UCSD-AML1 (cell line): ENCODE measurements around the gene LZTS2.
A peak's percentile ranks its signal among the peaks of the same experiment; 100 is the strongest.

ENCODE experiments used
- DNase-seq: peaks from one replicate; lab custom pipeline; 2025; ENCODE audit not compliant: unreplicated experiment; lab: John Stamatoyannopoulos, UW

LZTS2 gene

DNA sequence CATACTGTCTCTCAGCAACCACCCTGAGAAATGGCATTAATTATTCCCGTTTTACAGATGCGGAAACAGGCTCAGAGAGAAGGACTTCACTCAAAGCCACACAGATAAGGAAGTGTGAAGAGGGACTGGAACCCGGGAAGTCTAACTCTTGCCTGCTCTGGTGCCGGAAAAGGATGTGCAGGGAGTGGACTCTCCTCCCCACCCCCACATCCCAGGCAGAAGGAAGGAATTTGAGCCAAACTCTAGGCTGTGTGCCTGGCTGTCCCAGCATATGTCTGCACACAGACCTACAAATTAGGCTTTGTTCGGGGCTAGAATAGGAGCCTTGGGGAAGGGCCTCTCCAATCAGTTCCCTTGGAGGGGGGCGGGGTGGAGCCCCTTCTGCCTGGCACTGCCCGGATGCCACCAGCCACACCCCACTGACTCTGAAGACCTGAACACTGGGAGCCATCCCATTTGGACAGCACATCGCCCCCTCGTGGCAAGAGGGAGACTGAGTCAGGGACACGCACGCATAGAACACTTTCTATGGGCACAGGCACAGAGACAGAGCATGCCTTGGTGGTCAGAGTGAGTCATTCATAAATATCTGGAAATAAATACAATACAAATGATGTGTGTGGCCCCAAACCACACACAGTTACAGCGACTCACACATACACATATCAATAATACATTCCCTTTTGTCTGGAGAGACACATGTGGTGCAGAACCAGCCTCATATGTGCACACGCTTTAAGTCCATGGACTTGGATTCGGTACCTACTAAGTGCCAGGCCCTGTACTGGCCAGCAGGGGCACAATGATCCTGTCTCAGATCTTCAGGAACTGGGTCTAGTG lies 13.1 kb downstream of the LZTS2 start:
- peak; percentile 87 for DNase-seq

DNA sequence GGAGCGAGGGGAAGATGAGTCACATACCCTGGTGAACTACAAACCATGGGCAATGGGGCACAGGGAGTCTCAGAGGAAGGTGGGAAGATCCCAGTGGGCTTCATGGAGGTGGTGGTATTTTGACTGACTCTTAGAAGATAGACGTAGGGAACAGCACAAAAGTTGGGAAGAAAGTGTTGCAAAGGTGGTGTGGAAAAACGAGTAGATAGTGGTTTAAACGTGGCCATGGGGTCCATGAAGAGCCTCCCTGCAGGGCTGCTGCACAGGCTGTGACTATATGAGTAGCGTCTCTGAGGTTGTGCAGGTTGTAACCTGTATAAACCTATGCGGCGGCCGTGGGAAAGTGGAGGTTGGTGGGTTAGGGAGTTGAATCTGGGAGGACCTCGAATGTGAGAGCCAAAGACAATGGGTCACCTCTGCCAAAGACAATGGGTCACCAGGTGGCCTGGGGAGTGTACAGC lies 13.8 kb downstream of the LZTS2 start:
- no peak for DNase-seq

DNA sequence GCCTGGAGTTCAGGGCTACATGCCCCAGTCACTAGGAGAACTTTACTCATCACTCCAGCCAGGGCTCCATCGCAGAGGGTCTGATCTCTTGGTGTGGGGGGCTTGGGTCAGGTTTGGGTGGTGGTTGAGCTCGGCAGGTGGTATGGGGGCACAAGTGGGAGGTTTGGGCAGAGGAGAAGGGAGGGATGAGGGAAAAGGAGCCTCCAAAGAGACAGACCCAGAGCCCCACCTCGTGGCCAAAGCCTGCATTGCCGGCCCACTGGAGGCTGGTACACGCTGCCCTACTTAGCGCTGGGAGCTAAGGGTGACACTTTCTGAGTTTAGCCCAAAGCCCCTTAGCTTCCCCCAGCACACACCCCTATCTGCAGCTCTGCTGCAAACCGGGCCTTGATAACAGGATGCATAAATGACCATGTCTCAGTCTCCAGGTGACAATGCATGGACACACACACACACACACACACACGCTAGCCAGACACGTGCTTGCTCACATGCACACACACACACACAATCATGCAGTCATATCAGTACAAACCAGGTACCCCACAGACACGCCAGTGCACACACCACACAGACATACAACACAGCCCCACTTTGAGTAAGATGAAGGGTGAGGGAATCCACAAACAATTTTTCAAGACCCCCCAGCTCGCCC lies 14.7 kb downstream of the LZTS2 start:
- DNase-seq, result peak; percentile 83

DNA sequence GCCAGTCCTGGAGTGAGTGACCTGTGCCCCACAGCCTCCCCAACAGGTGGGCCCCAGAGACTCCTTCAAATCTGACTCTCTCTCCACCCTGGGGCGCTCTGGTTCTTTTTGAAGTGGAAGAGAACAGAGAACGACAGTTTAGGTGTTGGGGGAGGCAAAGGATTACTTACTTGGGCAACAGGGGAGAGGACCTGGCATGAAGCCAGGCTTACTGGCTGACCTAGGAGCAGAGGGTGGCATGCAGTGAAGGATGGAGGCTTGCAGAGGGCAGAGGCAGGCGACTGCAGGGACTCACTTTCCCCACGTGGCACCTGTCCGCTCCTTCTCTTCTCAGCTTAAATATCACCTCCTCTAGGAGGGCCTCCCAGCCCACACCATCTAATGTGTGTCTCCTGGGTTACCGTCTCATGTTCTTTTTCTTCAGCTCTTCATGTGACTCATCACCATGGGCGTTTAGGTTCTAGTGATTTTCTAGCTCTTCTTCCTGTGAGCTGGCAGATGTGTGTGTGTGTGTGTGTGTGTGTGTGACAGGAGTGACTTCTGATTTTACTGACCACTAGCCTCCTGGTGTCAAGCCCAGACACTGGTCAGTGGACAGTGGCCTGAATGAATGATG lies 15.5 kb downstream of the LZTS2 start:
- DNase-seq, result no peak

DNA sequence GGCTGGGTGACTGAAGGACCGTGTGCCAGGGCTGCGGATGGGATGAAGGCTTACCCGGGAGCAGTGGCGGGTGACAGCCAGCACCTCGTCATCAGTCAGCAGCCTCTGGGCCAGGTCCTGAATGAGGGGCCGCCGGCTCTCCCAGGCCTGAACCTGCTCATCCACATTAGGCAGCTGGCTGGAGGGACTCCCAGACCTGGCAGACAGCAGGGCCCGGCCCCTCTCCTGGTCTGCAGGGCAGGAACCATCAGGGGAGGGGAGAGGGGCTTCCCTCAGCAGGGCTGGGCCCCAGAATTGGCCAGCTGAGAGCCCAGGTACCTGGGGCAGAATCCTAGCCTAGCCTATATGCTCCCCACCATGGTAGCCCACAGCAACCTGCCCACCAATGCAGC lies 16.0 kb downstream of the LZTS2 start:
- no peak for DNase-seq

DNA sequence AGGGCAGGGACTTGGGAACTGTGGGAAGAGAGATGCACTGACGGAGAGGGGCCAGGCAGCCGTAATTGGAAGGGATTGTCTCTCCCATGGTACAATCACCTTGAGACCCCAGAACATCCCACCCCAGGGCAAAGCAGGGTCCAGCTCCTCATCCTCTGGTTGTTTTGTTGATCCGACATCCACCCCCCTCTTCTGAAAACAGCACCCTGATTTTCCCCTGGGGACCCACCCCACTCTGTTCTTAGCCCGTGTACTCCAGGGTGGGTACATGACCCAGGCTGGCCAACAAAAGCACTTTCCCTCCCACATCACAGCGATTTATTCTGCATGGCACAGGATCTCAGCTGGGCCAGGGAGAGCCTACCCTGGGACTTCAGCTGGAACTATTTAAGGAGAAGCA lies 17.2 kb downstream of the LZTS2 start:
- DNase-seq, result no peak

DNA sequence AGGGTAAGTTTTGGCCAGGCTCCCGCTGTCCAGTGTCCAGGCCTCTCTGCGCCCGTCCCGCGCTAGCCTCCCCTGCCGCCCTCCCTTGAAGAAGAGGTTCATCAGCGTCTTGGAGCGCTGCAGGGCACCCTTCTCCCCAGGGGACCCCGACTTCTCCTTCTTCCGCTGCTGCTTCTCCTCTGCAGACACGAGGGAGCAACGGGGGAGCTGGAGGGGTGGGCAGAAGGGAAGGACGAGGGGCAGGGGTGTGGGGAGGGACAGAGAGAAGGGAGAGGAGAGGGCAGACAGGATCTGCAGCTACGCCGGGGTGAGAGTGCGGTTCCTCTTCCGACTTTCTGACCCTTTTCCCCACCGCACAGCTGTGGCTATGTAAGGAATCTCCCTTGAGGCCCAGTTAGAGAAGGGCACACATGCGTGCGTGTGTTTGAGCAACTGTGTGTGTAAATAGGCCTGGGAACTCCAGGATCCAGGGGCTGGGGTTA lies 18.6 kb downstream of the LZTS2 start:
- peak; percentile 27 for DNase-seq

DNA sequence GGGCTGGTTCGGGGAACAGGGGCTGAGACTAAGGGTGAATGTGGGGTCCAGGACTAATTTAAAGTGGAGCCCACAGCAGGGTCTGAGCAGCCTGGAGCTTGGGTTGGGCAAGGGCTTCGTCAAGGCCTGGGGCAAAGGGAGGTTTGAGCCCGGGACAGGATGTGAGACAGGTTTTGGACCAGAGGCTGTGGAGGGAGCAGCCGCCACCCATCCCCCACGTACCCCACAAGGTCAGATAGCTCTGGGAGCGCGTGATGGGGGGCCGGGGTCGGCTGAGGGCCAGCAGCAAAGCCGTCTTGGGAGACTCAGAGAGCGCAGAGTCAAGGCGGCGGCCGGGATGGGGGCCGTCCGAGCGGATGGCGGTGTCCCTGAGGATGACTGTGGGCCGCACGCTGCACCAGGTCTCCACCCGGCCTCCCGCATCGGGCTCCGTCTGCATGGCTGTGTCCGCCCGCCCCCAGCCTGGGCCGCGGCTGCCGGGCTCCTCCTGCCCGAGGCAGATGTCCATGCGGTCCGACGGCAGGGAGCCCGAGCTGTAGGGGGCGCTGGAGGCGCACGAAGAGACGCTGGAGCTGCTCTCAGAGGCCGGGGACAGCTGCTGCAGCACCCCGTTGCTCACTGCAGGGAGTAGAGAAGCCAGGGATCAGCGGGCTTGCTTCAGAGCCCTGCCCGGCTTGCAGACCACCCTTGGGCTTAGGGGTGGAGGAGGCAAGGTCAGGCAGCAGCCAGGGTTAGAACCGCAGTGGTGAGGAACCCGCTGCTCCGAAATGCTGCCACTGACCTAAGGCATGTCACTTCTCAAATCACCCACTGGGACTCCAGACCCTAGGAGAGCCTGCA lies 19.2 kb downstream of the LZTS2 start:
- peak; percentile 90 for DNase-seq

DNA sequence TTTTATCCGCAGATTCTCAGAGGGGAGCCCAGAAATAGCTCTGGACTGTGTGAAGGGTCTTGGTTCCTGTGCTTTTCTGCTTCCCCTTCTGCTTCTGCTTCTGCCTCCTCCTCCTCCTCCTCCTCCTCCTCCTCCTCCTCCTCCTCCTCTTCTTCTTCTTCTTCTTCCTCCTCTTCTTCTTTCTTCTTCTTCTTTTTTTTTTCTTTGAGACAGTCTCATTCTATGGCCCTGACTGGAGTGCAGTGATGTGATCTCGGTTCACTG lies 19.8 kb downstream of the LZTS2 start:
- no peak for DNase-seq

DNA sequence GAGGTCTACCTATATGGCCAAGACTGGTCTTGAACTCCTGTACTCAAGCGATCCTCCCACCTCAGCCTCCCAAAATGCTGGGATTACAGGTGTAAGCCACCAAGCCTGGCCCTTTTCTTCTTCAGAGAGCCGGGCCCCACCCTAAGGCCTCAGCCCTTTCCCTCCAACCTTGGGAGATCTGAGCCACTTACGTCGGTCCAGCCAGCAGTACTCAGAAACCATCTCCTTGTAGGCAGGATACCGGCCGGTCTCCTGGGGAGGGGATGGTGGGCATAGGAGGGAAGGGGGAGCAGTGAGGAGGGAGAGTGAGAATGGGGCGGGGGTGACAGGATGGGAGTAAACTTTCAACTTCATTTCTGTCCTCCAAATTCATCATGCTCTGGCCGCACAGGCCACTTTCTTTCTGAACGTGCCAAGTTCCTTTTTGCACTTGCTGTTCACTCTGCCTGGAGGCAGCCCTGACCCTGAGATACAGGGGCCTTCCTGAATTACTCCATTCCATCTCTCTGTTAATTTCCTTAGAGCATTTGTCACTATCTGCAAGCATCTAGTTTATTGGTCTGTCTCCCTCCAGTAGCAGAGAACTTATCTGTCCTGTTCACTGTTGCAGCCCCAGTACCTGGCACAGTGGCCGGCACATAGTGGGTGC lies 20.9 kb downstream of the LZTS2 start:
- DNase-seq, result no peak

DNA sequence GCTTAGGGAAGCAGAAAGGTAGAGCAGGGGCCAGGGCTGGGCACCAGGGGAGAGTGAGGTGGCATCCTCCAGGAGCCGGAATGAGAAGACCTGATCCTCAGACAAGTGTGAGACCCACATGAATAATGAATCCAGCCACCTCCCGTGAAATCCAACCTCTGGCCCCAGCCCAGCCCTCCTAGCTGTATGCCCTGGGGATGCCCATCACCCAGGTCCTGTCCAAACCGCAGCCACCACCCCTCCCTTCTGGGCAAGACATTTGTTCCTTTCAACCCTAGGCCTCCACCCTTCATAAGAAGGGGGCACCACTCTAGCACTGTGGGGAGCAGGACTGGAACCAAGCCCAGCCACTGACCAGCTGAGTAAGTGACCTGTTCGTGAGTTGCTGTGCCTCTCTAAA lies 21.6 kb downstream of the LZTS2 start:
- DNase-seq, result no peak

DNA sequence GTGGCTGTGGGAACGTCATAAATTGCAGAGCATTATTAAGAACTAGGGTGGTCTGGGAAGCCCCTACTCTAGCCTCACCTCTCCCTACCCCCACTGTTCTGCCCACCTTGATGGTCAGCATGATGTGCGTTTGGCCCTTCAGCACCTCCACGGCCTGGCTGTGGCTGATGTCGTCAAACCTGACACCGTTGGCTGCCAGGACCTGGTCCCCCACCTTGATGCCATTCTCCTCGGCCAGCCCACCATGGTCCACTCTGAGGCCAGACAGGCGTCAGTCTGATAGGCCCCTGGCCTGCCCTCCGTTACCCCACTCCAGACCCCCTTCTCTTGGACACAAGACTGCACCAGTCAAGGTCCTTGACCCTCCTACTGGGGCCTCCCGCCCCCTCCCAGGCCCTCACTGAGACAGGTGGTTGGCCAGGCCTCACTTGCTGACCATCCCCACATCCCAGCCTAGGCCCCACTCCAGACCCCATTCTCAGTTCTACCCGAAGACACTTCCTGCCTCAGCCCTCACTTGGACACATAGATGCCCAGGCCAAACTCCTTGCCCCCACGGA lies 22.2 kb downstream of the LZTS2 start:
- DNase-seq, result no peak

DNA sequence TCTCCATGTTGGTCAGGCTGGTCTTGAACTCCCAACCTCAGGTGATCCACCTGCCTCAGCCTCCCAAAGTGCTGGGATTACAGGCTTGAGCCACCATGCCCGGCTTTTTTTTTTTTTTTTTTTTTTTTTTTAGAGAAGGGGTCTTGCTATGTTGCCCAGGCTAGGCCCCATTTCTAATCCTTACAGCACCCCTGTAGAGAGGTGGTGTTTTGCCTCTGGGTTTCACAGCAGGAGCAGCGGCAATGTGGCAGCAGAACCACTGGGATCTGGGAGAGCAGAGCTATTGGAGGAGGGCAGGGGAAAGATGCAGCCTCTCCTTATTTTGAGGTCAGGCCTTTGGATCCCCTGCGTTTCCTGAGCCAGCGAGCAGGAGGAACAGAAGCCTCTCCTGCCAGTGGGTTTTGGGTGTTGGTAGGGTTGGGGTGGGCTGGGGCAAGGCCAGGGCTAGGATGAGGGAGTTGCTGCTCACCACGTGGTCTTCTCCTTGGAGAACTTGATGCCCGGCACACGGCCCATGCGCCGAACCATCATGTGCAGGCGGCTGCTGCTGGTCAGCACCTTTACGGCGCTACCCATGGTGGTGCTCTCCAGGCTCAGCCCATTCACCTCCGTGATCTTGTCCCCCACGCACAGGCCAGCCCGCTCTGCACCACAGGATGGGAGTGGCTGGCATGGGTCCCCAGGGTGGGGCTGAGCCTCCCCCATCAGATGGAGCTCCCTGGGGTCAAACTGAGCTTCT lies 23.5 kb downstream of the LZTS2 start:
- DNase-seq, result no peak

DNA sequence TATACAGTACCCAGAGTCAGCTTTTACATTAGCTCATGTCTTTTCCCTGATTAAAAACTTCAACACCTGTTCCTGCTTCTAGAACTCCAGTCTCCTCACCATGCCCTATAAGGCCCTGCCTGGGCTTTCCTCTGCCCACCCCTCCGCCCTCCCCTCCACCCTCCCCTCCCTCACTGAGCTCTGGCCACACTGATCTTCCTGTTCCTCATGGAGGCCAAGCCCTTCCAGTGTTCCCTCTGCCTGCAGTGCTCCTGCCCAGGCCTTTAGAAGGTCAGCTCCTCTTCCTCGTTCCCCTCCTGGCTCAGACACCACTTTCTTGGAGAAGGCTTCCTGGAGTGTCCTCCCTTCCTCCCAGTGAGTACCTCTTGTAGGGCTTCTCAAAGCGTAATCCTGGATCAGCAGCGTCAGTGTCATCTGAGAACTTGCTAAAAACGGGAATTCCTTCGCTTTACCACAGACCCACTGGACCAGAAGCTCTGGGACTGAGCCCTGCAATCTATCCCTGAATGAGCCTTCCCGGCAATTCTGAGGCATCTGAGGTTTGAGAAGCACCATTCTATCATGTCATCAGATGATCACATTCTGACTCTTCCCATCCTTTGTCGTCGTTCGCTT lies 27.6 kb downstream of the LZTS2 start:
- DNase-seq, result peak; percentile 33

DNA sequence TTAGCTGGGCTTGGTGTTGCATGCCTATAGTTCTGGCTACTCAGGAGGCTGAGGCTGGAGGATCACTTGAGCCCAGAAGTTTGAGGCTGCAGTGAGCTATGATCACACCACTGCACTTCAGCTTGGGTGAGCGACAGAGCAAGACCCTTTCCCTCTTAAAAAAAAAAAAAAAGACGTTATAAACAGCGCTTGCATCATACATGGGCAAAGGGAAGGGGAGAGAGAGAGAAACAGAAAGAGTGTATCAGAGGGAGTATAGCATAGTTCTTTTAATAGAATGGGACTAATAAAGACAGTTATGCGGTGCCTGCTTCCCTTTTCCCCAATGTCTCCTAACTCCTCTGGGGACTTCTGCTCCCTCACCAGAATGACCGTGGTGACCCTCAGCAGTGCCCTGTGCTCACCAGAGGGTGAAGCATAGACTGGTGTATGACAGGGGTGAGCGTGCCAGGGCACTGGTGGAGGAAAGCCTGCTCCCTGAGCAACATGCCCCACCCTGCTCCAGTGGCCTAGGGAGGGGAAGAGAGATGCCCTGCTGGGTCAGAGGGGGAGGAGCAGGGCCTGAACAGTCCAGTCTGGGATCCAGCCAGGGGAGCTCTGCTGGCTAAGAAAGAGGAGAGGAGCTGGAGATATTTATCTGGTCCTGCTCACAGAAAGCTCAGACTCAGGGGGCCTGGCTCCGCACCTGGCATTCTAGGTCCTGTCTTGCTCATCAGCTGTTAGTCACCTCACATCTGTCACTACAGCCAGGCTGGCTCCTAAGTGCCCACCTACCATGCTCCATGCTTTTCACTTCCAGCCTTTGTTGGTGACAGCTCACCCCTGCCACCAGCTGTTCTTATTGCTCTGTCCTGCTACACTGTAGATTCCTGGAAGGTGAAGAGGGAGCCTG lies 29.1 kb downstream of the LZTS2 start:
- peak; percentile 25 for DNase-seq

DNA sequence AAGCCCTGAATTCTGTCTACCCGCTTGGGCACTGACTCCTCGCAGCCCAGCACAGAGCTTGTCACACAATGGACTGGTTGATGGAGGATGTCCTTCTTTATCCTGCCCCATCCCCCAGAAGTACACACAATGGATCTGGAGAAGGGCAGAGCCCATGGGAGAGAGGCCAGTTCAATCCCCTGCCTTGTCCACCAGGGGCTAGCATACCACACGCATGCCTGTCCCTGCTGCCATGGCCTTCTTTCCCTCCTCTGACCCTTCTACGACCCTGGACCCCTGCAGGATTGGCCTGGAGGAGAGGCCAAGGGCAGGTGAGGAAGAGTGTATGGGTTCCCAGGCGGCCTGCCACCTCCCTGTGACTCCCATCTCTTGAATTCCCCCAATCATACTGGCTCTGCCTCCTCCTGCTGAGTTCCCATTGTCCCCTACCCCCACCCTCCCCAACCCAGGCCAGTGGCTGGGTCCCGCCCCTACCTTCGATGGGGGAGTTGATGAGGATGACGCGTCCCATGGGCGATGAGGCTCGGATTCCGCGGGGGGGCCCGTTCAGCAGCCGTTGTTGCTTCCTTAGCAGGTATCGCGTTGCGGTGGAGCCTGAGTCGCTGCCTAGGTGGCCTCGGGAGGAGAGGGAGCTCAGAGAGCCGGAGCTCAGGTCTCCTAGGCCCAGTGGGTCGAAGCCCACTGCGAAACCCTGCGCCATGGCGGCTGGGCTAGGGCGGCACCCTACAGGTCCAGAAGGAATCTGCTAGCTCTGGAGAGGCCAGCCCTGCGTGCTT lies 30.1 kb downstream of the LZTS2 start:
- no peak for DNase-seq

DNA sequence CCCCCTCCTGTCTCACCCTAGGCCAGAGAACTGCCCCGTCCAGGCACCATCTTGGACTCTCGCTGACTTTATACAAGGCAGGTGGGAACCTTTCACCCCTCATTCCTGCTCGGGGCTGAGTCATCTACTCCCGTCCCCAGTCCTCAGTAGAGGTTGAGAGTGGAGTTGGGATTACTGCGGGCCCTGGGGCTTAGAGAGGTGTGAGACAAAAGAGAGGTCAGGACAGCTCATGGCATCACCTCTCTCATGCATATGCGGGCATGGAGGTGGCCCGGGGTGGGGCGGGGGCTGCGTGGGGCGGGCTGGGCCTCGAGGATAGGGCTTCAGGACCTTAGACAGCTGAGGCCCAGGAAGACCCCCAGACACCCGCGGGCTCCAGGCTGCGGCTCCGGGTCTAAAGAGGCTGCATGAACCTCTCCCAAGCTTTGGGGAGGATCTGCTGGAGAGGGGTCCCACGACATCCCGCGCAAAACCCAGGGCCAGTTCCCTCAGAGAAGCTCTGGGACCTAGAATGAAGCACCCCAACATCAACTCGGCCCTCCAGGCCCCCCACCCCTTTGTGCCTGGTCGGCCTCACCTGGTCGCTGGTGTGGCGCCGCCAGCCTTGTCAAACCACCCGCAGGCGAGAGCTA lies 31.0 kb downstream of the LZTS2 start:
- DNase-seq, result no peak
